Suprapubic skin (tissue), 4 donors: Measurements from ENCODE around the gene CRYBG1.

Source experiments
- CTCF ChIP-seq, 2 donors: fragments of 200-600 bp in 1 of 2; fragments of 450-650 bp in 1 of 2; sonication (generic) in 1 of 2; IDR thresholded peaks; one replicate each; pipeline ENCODE4 v1.5.1; 2016 to 2019; ENCODE audit warnings: antibody characterized with exemption in 2 of 2, mild to moderate bottlenecking in 1 of 2, moderate library complexity in 1 of 2
- EP300 ChIP-seq: sonication (generic); formaldehyde crosslinking; IDR thresholded peaks from one replicate; pipeline ENCODE4 v1.6.1; 2017; ENCODE audit warnings: antibody characterized with exemption
- POLR2AphosphoS5 ChIP-seq, 3 donors: sonication (generic); formaldehyde crosslinking; IDR thresholded peaks; one replicate each; pipeline ENCODE4 v1.6.1; 2017; ENCODE audit warnings: antibody characterized with exemption in 3 of 3

- TF ChIP-seq CTCF (IDR thresholded peaks at IDR 0.05): peak; percentile 42 to 46
- TF ChIP-seq POLR2AphosphoS5 (IDR thresholded peaks at IDR 0.05): no peak
- no peak for TF ChIP-seq EP300
These were observed 25.7 kb upstream of the CRYBG1 start for GRCh38 chr6:106334646-106335448.
